SU-DHL-6 (cell line): Measurements from ENCODE around the gene PHACTR3.

Experiments
- H2AFZ ChIP-seq: fragments of 200-600 bp; sonication (generic); 2 replicates; pipeline ENCODE4 v1.6.1; 2014; ENCODE audit warnings: low read depth, mild to moderate bottlenecking, moderate library complexity, mixed read lengths, antibody characterized with exemption, low read length; ENCODE audit not compliant: severe bottlenecking
- H3F3A ChIP-seq: fragments of 200-600 bp; shearing (Covaris generic); 2 replicates; pipeline ENCODE4 v1.6.0; 2016; ENCODE audit warnings: antibody characterized with exemption, mild to moderate bottlenecking; ENCODE audit not compliant: insufficient read depth
- H3K27ac ChIP-seq: fragments of 200-600 bp; sonication (generic); 2 replicates; pipeline ENCODE4 v1.5.1; 2016; ENCODE audit warnings: low read depth, mild to moderate bottlenecking, low read length, moderate library complexity, mixed read lengths
- H3K27me3 ChIP-seq: fragments of 200-600 bp; sonication (generic), shearing (Covaris generic); 2 replicates; pipeline ENCODE4 v1.6.0; 2014; ENCODE audit warnings: mild to moderate bottlenecking, low read length
- H3K36me3 ChIP-seq: fragments of 200-600 bp; sonication (generic); 2 replicates; pipeline ENCODE4 v1.6.1; 2014; ENCODE audit warnings: mild to moderate bottlenecking, low read length, mixed read lengths
- H3K4me2 ChIP-seq: fragments of 300-600, 200-600 bp; shearing (Covaris generic), sonication (generic); 2 replicates; pipeline ENCODE4 v1.6.0; 2014; ENCODE audit warnings: low read length, low read depth, mild to moderate bottlenecking; ENCODE audit not compliant: poor library complexity, severe bottlenecking
- H3K4me3 ChIP-seq: fragments of 200-600 bp; sonication (generic); 2 replicates; pipeline ENCODE4 v1.5.1; 2014; ENCODE audit warnings: antibody characterized with exemption, low read length, mild to moderate bottlenecking, mixed read lengths; ENCODE audit not compliant: insufficient read depth, poor library complexity, severe bottlenecking
- H3K79me2 ChIP-seq: fragments of 200-600 bp; sonication (generic); 2 replicates; pipeline ENCODE4 v1.6.1; 2014; ENCODE audit warnings: mild to moderate bottlenecking, low read length, moderate library complexity; ENCODE audit not compliant: insufficient read depth
- H3K9ac ChIP-seq: fragments of 200-600 bp; sonication (generic); 2 replicates; pipeline ENCODE4 v1.7.0; 2014; ENCODE audit warnings: mild to moderate bottlenecking, low read length
- H3K9me2 ChIP-seq: fragments of 200-600 bp; sonication (generic); replicated peaks from 2 replicates; pipeline ENCODE4 v1.6.1; 2014; ENCODE audit warnings: low read length; ENCODE audit not compliant: insufficient read depth
- H3K9me3 ChIP-seq: fragments of 200-600 bp; sonication (generic); 2 replicates; pipeline ENCODE4 v1.6.1; 2014; ENCODE audit warnings: low read length, mixed read lengths; ENCODE audit not compliant: insufficient read depth
- H4K20me1 ChIP-seq: fragments of 200-600 bp; sonication (generic); 2 replicates; pipeline ENCODE4 v1.6.1; 2014; ENCODE audit warnings: low read depth, mild to moderate bottlenecking, antibody characterized with exemption, low read length, moderate library complexity, mixed read lengths
- CTCF ChIP-seq: fragments of 200-600 bp; sonication (generic); IDR thresholded peaks from one replicate; pipeline ENCODE4 v1.5.1; 2017; ENCODE audit warnings: antibody characterized with exemption, mild to moderate bottlenecking, low read length, moderate library complexity; ENCODE audit not compliant: insufficient read depth, poor library complexity, severe bottlenecking
- EZH2phosphoT487 ChIP-seq: fragments of 200-600 bp; sonication (generic), shearing (Covaris generic); conservative IDR thresholded peaks from 2 replicates; pipeline ENCODE4 v1.6.1; 2018; ENCODE audit warnings: mild to moderate bottlenecking, antibody characterized with exemption, low read length, moderate library complexity, mixed read lengths

PHACTR3 gene

GRCh38 chr20:59646487-59646886 lies 42.1 kb downstream of the PHACTR3 start:
- H3K9me2 ChIP-seq, result no peaks in the 10 kb centered on the region
- H3K4me3 ChIP-seq, result no peak overlapping the region
- no peaks in the 10 kb centered on the region; the same call in 1 of the 2 replicates for H3K27me3 ChIP-seq
- TF ChIP-seq EZH2phosphoT487, result no peak
- TF ChIP-seq CTCF, result no peak
- H2AFZ ChIP-seq, result no peak overlapping the region
- no peaks in the 10 kb centered on the region for H4K20me1 ChIP-seq
- no peaks in the 10 kb centered on the region for H3K79me2 ChIP-seq
- 0 out of 2 replicates have a peak, but pooled peaks cover 5% of the 10 kb centered on the region for H3K9me3 ChIP-seq
- H3K27ac ChIP-seq, result no peak overlapping the region
- H3K9ac ChIP-seq, result no peak overlapping the region
- no peaks in the 10 kb centered on the region for H3F3A ChIP-seq
- H3K4me2 ChIP-seq, result no peak overlapping the region
- no peaks in the 10 kb centered on the region for H3K36me3 ChIP-seq

DNA sequence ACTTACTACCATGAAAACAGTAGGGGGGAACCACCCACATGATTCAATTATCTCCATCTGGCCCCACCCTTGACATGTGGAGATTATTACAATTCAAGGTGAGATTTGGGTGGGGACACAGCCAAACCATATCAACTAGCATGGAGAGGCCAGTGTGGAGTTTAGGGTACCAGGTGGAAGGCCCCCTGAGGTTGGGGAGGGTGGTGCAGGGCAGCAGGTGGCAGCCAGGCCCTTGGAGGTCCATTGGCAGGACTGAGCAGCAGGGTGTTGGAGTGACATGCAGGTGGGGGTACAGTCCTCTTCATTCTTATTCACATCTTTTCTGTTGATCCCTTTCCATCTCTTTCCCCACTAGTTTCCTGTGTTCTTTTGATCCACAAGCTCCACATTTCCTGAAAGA lies 42.9 kb downstream of the PHACTR3 start:
- no peaks in the 10 kb centered on the region; the same call in 1 of the 2 replicates for H3K27me3 ChIP-seq
- no peak overlapping the region for H3K27ac ChIP-seq
- H3K9ac ChIP-seq, result no peak overlapping the region

DNA sequence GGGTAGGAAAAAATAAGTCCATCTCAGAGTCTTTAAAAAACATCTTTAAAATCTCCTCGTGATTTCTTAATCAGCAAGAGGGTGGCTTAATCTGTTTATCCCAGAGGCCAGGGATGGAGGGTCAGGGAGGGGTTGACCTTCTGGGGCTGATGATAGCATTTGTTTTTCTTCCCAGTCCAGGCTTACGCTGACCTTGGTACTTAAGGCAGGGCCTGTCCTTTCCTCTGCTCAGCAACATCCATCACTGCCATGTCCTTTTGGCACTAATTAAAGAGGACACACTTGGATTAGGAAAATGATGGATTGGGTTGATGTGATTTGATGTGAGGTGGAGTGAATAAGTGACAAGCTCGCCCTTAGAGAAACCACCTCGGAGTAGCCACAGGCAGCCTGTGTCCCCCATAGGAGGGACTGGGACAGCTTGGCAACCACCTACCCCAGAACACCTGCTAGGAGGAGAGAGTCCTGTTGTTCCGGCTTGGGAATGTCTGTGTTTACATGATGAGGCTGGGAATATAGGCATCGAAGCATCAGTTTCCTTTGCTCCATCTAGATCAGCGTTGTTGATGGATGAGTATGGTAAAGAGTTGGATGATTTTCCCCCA lies 44.2 kb downstream of the PHACTR3 start:
- Histone ChIP-seq H4K20me1 (no peaks in the 10 kb centered on the region), H3K9ac (no peak overlapping the region), H3K9me2 (no peaks in the 10 kb centered on the region), H3K4me3 (no peak overlapping the region), H3F3A (no peaks in the 10 kb centered on the region), H3K27ac (no peak overlapping the region), H3K36me3 (no peaks in the 10 kb centered on the region), H2AFZ (no peak overlapping the region), H3K4me2 (no peak overlapping the region), H3K27me3 (no peaks in the 10 kb centered on the region; the same call in 1 of the 2 replicates), H3K9me3 (0 out of 2 replicates have a peak, but pooled peaks cover 5% of the 10 kb centered on the region), H3K79me2 (no peaks in the 10 kb centered on the region)
- TF ChIP-seq EZH2phosphoT487 (no peak), CTCF (no peak)

More for the DNA sequence above, 42.9 kb downstream of the PHACTR3 start:
- Histone ChIP-seq H3K4me2 (no peak overlapping the region), H3K9me3 (0 out of 2 replicates have a peak, but pooled peaks cover 5% of the 10 kb centered on the region), H2AFZ (no peak overlapping the region), H4K20me1 (no peaks in the 10 kb centered on the region), H3K4me3 (no peak overlapping the region), H3K79me2 (no peaks in the 10 kb centered on the region), H3K36me3 (no peaks in the 10 kb centered on the region), H3K9me2 (no peaks in the 10 kb centered on the region), H3F3A (no peaks in the 10 kb centered on the region)
- TF ChIP-seq EZH2phosphoT487 (no peak), CTCF (no peak)
